Activated CD4-positive, alpha-beta T cell treated with anti-CD3 and anti-CD28 coated beads, Interleukin-2, amount 10 ng/mL, durations not matched to agents 24 days and 14 days (primary cell): ENCODE measurements around the gene NRK. TPM values are rescaled to one million over a fixed set of nuclear protein-coding genes. Genes with fewer than 3 reads are reported as not detected.
"Not testable (repeated sequence)": the region's sequence is repeated elsewhere in the genome, so short reads cannot be mapped to it uniquely, and the experiment has no call there.

ENCODE experiments used
- DNase-seq: peaks from one replicate; pipeline ENCODE4 v3.0.0; 2022
- H3K27ac Mint-ChIP-seq: one replicate; pipeline ENCODE4 v1.8.0; 2022; ENCODE audit warnings: mild to moderate bottlenecking, mixed read lengths
- H3K27me3 Mint-ChIP-seq: one replicate; pipeline ENCODE4 v1.8.0; 2022; ENCODE audit warnings: mixed read lengths
- H3K36me3 Mint-ChIP-seq: one replicate; pipeline ENCODE4 v1.8.0; 2022; ENCODE audit warnings: low read depth, mild to moderate bottlenecking, mixed read lengths
- H3K4me1 Mint-ChIP-seq: one replicate; pipeline ENCODE4 v1.8.0; 2021; ENCODE audit warnings: mixed read lengths
- H3K4me3 Mint-ChIP-seq: one replicate; pipeline ENCODE4 v1.8.0; 2022; ENCODE audit warnings: mild to moderate bottlenecking, moderate library complexity, mixed read lengths
- H3K9me3 Mint-ChIP-seq: one replicate; pipeline ENCODE4 v1.8.0; 2021; ENCODE audit warnings: mixed read lengths
- intact Hi-C: fragments of 100-400 bp; cut with micrococcal nuclease; formaldehyde crosslinking; loops from one replicate; pipeline ENCODE4 v1.15.1; 2023
- total RNA-seq: library from RNA; stranded (reverse); gene quantifications from 2 replicates; pipeline ENCODE4 v1.2.3, GENCODE V29; 2022

NRK gene
- total RNA-seq, 1 donor from 2014 or later = not detected

DNA sequence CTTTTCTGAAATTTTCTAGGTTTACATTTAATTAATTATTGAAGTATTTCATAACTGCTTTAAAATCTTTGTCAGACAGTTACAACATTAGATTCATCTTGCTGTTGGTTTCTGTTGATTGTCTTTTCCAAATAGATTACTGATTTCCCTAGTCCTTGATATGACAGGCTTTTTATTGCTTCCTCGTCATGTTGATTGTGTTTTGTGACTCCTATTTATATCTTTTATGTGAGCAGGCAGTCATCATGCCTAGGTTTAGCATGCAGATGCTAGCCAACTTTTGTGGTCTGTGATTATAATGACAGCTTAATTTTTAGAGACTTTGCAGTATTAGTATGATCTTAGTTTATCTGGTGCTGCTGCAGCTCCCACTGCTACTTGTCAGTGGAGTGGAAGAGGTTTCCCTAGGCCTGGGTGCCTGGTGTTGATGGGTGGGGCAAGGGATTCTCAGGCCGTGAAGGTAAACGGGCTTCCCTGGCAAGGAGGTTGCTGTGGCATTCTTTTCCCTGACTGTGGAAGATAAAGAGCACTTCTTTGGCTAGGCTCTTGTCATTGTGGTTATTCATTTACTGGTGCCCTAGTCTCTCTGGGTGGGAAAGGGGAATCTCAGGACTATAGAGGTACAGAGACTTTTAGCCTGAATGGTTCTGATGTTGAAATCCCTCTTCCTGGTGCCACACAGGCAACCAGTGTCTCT is 150.5 kb downstream of the NRK start:
- no peaks in the 10 kb centered on the region for H3K36me3 Mint-ChIP-seq
- no peak overlapping the region for H3K4me3 Mint-ChIP-seq
- intact Hi-C loops = no loop called here
- H3K9me3 Mint-ChIP-seq = peaks cover 4% of the 10 kb centered on the region
- no peaks in the 10 kb centered on the region for H3K27me3 Mint-ChIP-seq
- no peaks in the 10 kb centered on the region for H3K4me1 Mint-ChIP-seq
- no peak overlapping the region for H3K27ac Mint-ChIP-seq
- no peak for DNase-seq

DNA sequence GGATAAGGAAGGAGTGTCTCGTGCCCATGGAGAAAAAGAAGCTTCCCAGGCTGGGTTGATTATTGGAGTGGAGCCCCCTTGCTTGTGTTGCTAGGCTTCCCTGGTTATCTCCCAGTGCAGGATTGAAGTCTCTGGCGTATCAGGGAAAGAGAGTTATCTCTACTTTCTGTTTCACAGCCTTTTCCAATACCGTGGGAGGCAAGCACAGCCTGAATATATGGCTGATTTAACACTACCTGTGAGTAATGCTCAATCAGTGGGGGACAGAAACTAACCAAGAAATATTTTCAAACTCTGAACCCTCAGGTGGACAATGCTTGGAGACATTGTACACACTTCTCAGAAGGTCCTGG is 151.0 kb downstream of the NRK start:
- no peaks in the 10 kb centered on the region for H3K4me1 Mint-ChIP-seq
- intact Hi-C loops = no loop called here
- H3K36me3 Mint-ChIP-seq = no peaks in the 10 kb centered on the region
- H3K27ac Mint-ChIP-seq = no peak overlapping the region
- no peak for DNase-seq
- H3K9me3 Mint-ChIP-seq = peaks cover 4% of the 10 kb centered on the region
- H3K4me3 Mint-ChIP-seq = no peak overlapping the region
- no peaks in the 10 kb centered on the region for H3K27me3 Mint-ChIP-seq

DNA sequence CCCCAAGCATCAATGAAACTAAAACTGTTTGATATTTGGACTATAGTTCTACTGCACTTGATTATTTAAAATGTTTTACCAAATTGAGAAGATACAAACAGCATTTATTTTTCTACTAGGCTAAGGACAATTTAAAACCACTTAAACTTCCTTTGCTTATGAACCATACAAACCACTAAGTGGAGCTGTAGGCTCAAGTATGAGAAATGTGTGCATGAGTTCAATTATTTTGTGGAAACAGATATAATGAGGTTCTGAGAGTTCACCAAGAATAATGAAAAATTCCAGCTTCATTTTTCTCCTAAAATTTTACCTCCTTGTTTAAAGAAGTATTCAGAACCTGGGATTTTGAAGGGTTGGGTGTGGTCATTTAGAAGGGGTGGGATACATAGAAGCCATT is 153.0 kb downstream of the NRK start:
- Mint-ChIP-seq H3K36me3 (no peaks in the 10 kb centered on the region), H3K4me3 (no peak overlapping the region), H3K27me3 (no peaks in the 10 kb centered on the region), H3K9me3 (peaks cover 4% of the 10 kb centered on the region), H3K27ac (no peak overlapping the region), H3K4me1 (no peaks in the 10 kb centered on the region)
- intact Hi-C loops = no loop called here
- no peak for DNase-seq

DNA sequence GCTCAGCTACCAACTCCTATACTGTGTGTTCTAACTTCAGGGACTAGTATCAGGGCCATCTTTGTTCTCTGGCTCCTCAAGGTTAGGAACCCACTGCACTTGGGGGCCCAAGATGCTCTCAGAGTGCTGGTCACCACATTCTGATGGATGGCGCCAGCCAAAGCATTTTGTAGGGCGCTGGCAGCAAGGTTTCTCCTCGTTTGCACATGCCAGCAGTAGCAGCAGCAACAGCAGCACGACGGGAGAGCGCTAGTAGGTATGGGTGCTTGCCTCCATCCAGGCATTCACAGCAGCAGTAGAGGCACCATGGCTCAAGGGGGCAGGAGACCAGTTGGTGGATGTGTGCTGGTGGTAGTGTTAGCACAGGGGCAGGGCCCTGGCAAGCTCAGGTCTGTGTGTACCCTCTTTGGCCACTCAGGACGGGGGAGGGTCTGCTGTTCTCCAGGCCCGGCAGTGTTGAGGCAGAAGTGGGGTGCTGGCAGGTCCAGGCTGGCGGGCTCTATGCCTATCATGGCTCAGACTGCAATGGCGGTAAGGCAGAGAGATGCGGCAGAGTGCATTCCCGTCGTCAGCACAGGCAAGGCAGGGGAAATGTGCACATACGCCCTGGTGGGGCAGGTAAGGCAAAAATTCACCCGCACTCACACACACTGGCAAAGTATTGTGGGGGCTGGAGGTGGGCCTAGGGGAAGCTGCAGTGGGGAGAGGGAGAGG is 159.6 kb downstream of the NRK start:
- DNase-seq = no peak
- Mint-ChIP-seq H3K4me3 (no peak overlapping the region), H3K9me3 (peaks cover 4% of the 10 kb centered on the region), H3K4me1 (no peaks in the 10 kb centered on the region), H3K27ac (no peak overlapping the region), H3K36me3 (no peaks in the 10 kb centered on the region), H3K27me3 (no peaks in the 10 kb centered on the region)
- intact Hi-C loops = no loop called here

DNA sequence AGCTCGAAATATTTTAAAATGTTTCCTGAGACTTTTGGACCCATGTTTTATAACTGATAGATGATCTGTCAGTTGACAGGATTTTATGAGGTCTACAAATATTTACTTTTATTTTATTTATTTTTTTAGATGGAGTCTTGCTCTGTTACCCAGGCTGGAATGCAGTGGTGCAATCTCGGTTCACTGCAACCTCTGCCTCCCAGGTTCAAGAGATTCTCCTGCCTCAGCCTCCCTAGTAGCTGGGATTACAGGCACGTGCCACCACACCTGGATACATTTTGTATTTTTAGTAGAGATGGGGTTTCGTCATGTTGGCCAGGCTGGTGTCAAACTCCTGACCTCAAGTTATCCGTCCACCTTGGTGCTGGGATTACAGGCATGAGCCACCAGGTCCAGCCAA is 166.1 kb downstream of the NRK start:
- H3K4me3 Mint-ChIP-seq, H3K27ac Mint-ChIP-seq, H3K9me3 Mint-ChIP-seq, DNase-seq, H3K4me1 Mint-ChIP-seq, H3K27me3 Mint-ChIP-seq, intact Hi-C loops, H3K36me3 Mint-ChIP-seq: not testable (repeated sequence)

DNA sequence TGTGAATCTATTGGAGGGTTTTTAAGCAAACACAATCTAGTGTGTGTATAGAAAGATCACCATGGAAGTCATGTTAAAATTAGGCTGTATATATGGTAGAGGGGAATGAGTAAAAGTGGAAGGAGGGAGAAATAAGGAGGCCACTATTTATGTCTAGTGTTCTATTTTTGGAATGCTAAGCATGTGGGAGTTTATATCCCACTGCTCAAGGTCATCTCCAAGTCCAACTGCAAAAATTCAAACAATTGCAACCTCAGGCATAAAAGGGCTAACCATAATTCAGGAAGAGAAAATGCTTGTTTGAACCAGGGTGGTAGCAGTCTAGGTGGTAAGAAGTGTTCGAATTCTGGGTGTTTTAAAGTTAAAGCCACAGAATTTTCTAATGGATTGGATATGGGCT is 177.0 kb downstream of the NRK start:
- no peaks in the 10 kb centered on the region for H3K27me3 Mint-ChIP-seq
- intact Hi-C loops = no loop called here

DNA sequence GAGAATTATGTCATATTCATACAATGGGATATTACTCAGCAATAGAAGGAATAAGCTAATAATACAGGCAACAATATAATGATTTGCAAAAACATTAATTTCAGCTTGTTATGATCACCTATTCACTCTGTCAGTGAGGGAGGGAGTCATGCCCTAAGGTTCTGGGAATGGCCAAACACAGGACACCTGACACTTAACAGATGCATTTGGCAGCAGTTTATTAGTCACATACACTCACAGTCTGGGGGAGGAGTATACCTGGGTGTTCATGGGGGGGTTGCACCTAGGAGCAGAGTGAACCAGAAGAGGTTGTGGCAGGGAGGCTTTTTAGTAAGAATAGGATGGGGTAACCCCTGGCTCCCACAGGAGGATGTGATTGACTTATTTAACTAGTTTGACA is 177.9 kb downstream of the NRK start:
- H3K27ac Mint-ChIP-seq = no peak overlapping the region
- no peak overlapping the region for H3K4me3 Mint-ChIP-seq
- no peak for DNase-seq
- intact Hi-C loops = no loop called here
- H3K9me3 Mint-ChIP-seq = no peaks in the 10 kb centered on the region
- H3K27me3 Mint-ChIP-seq = no peaks in the 10 kb centered on the region
- no peaks in the 10 kb centered on the region for H3K4me1 Mint-ChIP-seq
- H3K36me3 Mint-ChIP-seq = no peaks in the 10 kb centered on the region

More for the DNA sequence above, 177.0 kb downstream of the NRK start:
- Mint-ChIP-seq H3K4me1 (no peaks in the 10 kb centered on the region), H3K36me3 (no peaks in the 10 kb centered on the region), H3K27ac (no peak overlapping the region), H3K9me3 (no peaks in the 10 kb centered on the region), H3K4me3 (no peak overlapping the region)
- DNase-seq = no peak

DNA sequence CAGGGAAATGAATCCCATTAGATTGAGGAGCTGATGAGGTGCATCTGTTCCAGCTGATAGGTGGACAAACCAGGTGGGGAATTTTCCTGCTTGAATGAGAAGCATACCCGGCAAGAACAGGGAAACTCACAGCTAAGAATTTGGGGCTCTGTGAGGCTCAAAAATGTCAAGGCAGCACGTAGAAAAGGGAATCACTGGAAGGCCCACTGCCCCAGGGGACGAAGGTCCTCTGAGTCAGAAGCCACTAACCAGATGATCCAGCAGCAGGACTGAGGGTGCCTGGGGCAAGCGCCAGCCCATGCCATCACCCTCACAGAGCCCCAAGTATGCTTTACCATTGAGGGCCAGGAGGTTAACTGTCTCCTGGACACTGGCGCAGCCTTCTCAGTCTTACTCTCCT is 178.3 kb downstream of the NRK start:
- DNase-seq, H3K9me3 Mint-ChIP-seq, intact Hi-C loops, H3K27ac Mint-ChIP-seq, H3K36me3 Mint-ChIP-seq, H3K27me3 Mint-ChIP-seq, H3K4me1 Mint-ChIP-seq, H3K4me3 Mint-ChIP-seq: not testable (repeated sequence)

DNA sequence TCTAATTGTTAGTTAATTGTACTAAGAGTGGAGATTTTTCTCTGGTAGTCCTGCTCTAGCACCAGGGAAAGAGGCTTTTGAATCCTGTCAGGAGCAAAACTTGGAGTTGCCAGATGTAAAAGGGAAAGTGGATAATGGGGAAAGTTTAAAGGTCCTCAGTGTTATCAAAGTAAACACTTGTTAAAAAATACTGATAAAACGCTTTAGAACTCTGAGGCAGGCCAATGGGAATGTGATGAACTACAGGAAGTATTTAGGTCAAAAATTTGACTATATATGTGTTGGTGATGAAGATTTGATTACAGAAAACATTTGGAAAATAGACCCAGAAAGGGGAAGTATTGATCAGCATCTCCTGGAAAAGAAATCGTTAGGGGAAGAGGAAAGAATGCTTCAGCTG is 183.3 kb downstream of the NRK start:
- H3K4me1 Mint-ChIP-seq = no peaks in the 10 kb centered on the region
- H3K9me3 Mint-ChIP-seq = no peaks in the 10 kb centered on the region
- intact Hi-C loops = no loop called here
- no peak overlapping the region for H3K27ac Mint-ChIP-seq
- H3K4me3 Mint-ChIP-seq = no peak overlapping the region
- no peak for DNase-seq
- H3K27me3 Mint-ChIP-seq = no peaks in the 10 kb centered on the region
- no peaks in the 10 kb centered on the region for H3K36me3 Mint-ChIP-seq

DNA sequence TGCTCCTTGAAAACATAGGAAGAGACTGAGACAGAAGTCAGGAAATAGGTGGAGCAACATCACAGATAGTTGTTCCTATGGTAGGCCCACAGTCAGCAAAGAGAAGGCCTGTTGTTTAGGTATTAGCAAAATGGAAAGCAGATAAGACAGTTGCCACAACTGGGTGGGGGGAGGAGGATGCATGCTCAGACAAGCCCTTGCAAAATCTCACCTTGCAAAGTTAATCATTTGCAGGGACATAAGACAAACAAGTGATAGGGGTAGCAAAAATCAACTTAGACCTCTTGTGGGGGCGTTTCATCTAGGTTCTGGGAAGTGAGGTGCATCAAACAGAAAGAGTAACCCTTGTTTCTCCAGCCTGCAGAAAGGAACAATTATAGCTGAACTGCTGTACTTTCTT is 185.5 kb downstream of the NRK start:
- Mint-ChIP-seq H3K4me3 (no peak overlapping the region), H3K36me3 (no peaks in the 10 kb centered on the region), H3K4me1 (no peaks in the 10 kb centered on the region), H3K27ac (no peak overlapping the region), H3K9me3 (no peaks in the 10 kb centered on the region), H3K27me3 (no peaks in the 10 kb centered on the region)
- no peak for DNase-seq
- intact Hi-C loops = no loop called here

Other genes starting within 250 kb of the NRK start
- not detected in 2 replicates for gene SERPINA7, start 216.2 kb downstream of the NRK start, total RNA-seq